ENCODE measurements around the gene SAMD4A. TPM values are rescaled to one million over a fixed set of nuclear protein-coding genes. Genes with fewer than 3 reads are reported as not detected.

SAMD4A gene
- total RNA-seq, 6 experiments from 2014 or later: 33.8 to 53.7 (median 41.0) TPM

DNA sequence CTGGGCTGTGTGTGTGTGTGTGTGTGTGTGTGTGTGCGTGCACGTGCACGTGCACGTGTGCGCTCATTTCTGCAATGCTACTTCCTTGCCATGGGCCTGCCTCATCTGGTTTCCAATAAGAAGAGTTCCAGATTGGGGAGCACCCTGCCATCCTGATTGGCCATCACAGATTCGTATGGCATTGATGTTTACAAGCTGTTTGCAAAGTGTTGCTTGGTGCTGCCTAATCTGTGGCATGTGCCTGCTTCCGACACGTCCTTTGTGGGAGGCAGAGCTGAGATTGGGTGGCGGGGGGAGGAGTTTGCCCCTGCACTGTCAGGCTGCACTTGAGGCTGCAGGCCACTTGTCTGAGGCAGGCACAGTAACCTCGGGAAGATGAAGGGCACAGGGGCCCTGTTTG is 39.2 kb downstream of the SAMD4A start:
- peak overlapping the region; percentile 78 for H3K4me3 Mint-ChIP-seq
- TF ChIP-seq, protein P1, sequence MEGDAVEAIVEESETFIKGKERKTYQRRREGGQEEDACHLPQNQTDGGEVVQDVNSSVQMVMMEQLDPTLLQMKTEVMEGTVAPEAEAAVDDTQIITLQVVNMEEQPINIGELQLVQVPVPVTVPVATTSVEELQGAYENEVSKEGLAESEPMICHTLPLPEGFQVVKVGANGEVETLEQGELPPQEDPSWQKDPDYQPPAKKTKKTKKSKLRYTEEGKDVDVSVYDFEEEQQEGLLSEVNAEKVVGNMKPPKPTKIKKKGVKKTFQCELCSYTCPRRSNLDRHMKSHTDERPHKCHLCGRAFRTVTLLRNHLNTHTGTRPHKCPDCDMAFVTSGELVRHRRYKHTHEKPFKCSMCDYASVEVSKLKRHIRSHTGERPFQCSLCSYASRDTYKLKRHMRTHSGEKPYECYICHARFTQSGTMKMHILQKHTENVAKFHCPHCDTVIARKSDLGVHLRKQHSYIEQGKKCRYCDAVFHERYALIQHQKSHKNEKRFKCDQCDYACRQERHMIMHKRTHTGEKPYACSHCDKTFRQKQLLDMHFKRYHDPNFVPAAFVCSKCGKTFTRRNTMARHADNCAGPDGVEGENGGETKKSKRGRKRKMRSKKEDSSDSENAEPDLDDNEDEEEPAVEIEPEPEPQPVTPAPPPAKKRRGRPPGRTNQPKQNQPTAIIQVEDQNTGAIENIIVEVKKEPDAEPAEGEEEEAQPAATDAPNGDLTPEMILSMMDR (IDR thresholded peaks at IDR 0.05): no peak
- peaks cover 37% of the 10 kb centered on the region for H3K36me3 Mint-ChIP-seq (ENCODE audit: low read depth)
- peak; percentile 86 for DNase-seq
- peaks cover 3% of the 10 kb centered on the region for H3K27me3 Mint-ChIP-seq (ENCODE audit: insufficient read depth)
- peaks cover 9% of the 10 kb centered on the region for H3K9me3 Mint-ChIP-seq
- peaks cover 93% of the 10 kb centered on the region for H3K4me1 Mint-ChIP-seq (ENCODE audit: low read depth)
- H3K27ac Mint-ChIP-seq: peak overlapping the region; percentile 95

DNA sequence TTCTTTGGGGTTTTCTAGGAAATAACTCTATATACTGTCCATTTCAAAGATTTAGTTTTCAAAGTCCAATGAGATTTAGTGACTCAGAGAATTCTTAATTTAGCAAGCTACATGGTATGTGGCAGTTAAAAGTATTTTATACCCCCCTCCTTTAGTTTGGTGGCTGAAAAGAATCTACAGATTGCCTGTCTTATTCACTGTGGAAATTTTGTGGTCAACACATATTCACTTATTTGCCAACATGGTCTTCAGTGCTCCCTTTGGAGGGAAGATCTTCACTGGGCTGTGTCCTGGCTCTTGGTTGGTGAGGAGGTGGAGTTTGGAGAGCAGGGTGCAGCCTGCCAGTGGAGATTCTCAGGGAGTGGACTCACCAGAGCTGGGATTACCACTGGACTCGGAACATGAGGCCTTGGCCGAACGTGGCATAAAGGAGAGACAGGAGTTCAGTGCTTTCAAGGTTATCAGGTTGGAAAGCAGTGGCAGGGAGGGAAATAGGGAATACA is 39.8 kb downstream of the SAMD4A start:
- Mint-ChIP-seq H3K36me3 (ENCODE audit: low read depth) (peaks cover 37% of the 10 kb centered on the region), H3K4me3 (peak overlapping the region; percentile 78), H3K27ac (peak overlapping the region; percentile 95), H3K4me1 (ENCODE audit: low read depth) (peaks cover 92% of the 10 kb centered on the region), H3K27me3 (ENCODE audit: insufficient read depth) (peaks cover 3% of the 10 kb centered on the region), H3K9me3 (peaks cover 9% of the 10 kb centered on the region)
- TF ChIP-seq, protein P1 (IDR thresholded peaks at IDR 0.05): no peak
- DNase-seq: peak; percentile 90

DNA sequence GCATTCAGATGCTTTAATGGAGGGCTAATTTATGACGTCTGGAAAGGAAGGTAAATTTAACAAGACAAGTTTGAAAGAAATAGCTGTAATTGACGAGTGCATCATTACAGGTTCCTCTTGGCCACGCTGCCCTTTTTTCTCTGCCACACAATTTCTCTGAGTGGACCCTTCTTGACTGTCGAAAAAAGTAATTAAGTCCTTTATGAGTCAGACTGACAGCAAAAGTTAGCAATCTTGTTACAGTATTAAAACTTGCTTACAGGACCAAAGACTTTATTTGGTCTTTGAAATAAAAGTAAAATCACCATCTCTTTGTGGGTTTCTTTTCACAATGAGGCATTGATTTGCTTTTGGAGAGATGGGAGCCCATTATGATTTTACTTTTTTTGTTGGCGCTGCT is 42.6 kb downstream of the SAMD4A start:
- Mint-ChIP-seq H3K27ac (peak overlapping the region; percentile 80), H3K9me3 (peaks cover 9% of the 10 kb centered on the region), H3K4me3 (peak overlapping the region; percentile 78), H3K4me1 (ENCODE audit: low read depth) (peaks cover 89% of the 10 kb centered on the region), H3K36me3 (ENCODE audit: low read depth) (peaks cover 35% of the 10 kb centered on the region), H3K27me3 (ENCODE audit: insufficient read depth) (peaks cover 3% of the 10 kb centered on the region)
- no peak for DNase-seq
- TF ChIP-seq, protein P1 (IDR thresholded peaks at IDR 0.05): no peak

DNA sequence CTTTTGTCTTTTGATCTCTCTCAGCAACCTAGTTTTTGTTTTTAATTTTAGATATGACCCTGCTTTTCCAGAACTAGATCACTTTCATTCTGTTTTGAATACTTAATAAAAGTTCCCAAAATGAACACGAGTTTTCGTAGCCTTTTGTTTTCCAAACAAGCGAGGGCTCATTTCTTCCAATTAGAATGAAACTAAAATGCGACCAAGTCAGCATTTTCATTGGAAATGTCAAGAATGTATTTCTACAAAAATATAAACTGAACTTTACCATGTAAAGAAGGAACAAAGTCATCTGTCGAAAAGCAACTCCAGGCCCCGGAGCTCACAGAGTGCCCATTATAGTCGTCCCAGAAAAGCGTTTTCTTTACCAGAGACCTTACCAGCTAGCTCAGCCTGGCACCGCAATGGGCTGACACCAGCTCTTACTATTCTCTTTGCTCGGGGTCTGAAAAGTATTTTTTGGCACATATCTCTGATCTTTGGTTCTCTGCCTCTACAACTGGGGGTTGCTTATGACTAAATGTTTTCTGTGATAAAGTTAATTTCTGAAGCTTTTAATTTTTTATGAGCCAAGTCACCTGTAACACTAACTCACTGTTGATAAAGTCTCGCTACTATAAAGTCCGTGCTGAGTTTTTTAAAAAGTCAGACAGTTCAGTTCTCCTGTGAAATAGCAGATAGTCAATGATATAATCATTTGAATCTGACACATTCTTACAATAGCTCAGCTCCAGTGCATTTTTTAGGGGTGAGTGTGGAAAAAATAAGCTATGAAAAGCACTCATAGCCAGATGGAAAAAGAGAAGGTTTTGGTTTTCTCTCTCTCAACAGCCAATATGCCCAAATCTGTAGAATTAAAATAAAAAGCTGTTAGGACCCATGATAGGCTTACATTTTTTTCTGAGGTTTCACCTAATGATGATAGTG is 43.4 kb downstream of the SAMD4A start:
- Mint-ChIP-seq H3K27ac (peak overlapping the region; percentile 80), H3K27me3 (ENCODE audit: insufficient read depth) (peaks cover 3% of the 10 kb centered on the region), H3K4me1 (ENCODE audit: low read depth) (peaks cover 89% of the 10 kb centered on the region), H3K9me3 (peaks cover 9% of the 10 kb centered on the region), H3K36me3 (ENCODE audit: low read depth) (peaks cover 34% of the 10 kb centered on the region), H3K4me3 (peak overlapping the region; percentile 78)
- peak; percentile 62 for DNase-seq
- TF ChIP-seq, protein P1 (IDR thresholded peaks at IDR 0.05): no peak

DNA sequence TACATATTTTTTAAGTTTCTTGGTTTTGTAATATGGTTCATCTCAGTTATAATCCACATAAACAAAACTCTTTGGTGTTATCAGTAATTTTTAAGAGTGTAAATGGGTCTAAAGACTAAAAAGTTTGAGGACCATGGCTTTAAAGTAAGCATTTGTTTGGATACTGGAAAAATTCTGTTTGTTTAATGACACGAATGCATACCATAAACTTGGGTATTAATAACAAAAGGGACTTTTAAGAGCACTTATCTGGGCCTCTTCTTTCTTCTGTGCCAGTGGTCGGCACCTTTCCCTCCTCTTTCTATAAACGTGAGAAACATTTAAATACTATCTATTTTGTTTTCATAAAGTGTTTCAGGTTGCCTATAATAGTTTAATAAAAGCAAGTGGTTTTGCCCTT is 47.4 kb downstream of the SAMD4A start:
- Mint-ChIP-seq H3K27me3 (ENCODE audit: insufficient read depth) (no peaks in the 10 kb centered on the region), H3K27ac (no peak overlapping the region), H3K36me3 (ENCODE audit: low read depth) (peaks cover 18% of the 10 kb centered on the region), H3K9me3 (no peaks in the 10 kb centered on the region), H3K4me1 (ENCODE audit: low read depth) (peaks cover 77% of the 10 kb centered on the region), H3K4me3 (no peak overlapping the region)
- TF ChIP-seq, protein P1 (IDR thresholded peaks at IDR 0.05): no peak
- no peak for DNase-seq
